SKM-1 treated with dmso at 0.1 percent for 144 hours (cell line): ENCODE data around the gene MBD6.

Source experiments
- DNase-seq: peaks from one replicate; lab custom pipeline; 2025; ENCODE audit not compliant: unreplicated experiment; lab: John Stamatoyannopoulos, UW

The MBD6 gene

GRCh38 chr12:57527184-57527583 lies 4.6 kb downstream of the MBD6 start:
- no peak for DNase-seq

GRCh38 chr12:57528176-57528575 lies 5.6 kb downstream of the MBD6 start:
- DNase-seq, result no peak

GRCh38 chr12:57528831-57529555 lies 6.4 kb downstream of the MBD6 start:
- no peak for DNase-seq

- DNase-seq, result no peak
Observed at GRCh38 chr12:57529831-57530230, 7.2 kb downstream of the MBD6 start.

- no peak for DNase-seq
Observed at GRCh38 chr12:57530396-57531142, 7.9 kb downstream of the MBD6 start.

- DNase-seq, result no peak
Observed at GRCh38 chr12:57531836-57532235, 9.2 kb downstream of the MBD6 start.

- DNase-seq, result no peak
Observed at GRCh38 chr12:57533108-57533507, 10.5 kb downstream of the MBD6 start.

- DNase-seq, result no peak
Observed at GRCh38 chr12:57534250-57534649, 11.6 kb downstream of the MBD6 start.

- DNase-seq, result no peak
Observed at GRCh38 chr12:57534991-57535543, 12.4 kb downstream of the MBD6 start.

- no peak for DNase-seq
Observed at GRCh38 chr12:57535764-57536596, 13.4 kb downstream of the MBD6 start.

- no peak for DNase-seq
Observed at GRCh38 chr12:57536597-57536942, 13.9 kb downstream of the MBD6 start.

- no peak for DNase-seq
Observed at GRCh38 chr12:57539134-57539768, 16.6 kb downstream of the MBD6 start.

- no peak for DNase-seq
Observed at GRCh38 chr12:57541001-57541400, 18.4 kb downstream of the MBD6 start.

GRCh38 chr12:57541717-57542116 lies 19.1 kb downstream of the MBD6 start:
- no peak for DNase-seq

- no peak for DNase-seq
Observed at GRCh38 chr12:57543581-57543980, 21.0 kb downstream of the MBD6 start.

GRCh38 chr12:57545809-57546437 lies 23.3 kb downstream of the MBD6 start:
- no peak for DNase-seq

GRCh38 chr12:57546438-57547287 lies 24.0 kb downstream of the MBD6 start, which contains the start of gene DCTN2:
Gene DCTN2 (minus strand): TSS chr12:57547192. CDS start chr12:57547063, 129 bp downstream.
- peak; percentile 90 for DNase-seq

- DNase-seq, result no peak
Observed at GRCh38 chr12:57547288-57548012, 24.8 kb downstream of the MBD6 start.

- no peak for DNase-seq
Observed at GRCh38 chr12:57548013-57548315, 25.3 kb downstream of the MBD6 start.
